GM12892 (cell line): ENCODE measurements around the gene PBX1.

Experiments used
- POLR2A ChIP-seq: IDR thresholded peaks from 2 replicates; pipeline ENCODE4 v1.6.1; 2011; ENCODE audit warnings: low read depth, low read length, control low read depth
- POLR2AphosphoS5 ChIP-seq: IDR thresholded peaks from 2 replicates; pipeline ENCODE4 v1.6.1; 2011; ENCODE audit warnings: low read depth, low read length, control low read depth
- TAF1 ChIP-seq: IDR thresholded peaks from 2 replicates; pipeline ENCODE4 v1.6.1; 2011; ENCODE audit warnings: low read depth, mild to moderate bottlenecking, control low read depth, low read length, borderline replicate concordance

DNA sequence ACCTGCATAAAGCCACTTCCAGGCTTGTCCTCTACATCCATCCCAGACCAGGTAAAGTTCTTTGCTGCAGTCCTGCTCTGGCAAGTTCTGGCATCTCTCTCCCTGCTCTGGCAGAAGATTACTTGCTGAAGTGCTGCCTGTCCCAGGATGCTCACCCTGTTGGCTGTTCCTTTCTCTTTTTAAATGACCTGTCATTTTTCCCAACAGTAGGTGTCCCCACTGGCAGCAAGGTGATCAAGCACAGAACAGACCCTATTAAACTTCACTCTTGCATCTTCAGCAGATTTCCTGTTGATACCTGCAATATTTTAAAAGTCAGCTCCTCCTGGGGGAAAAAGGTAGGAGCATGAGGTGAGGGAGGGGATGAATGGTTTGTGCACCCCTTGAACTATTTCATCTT lies 332.6 kb downstream of the PBX1 start:
- TF ChIP-seq POLR2AphosphoS5: no peak
- TF ChIP-seq POLR2A: no peak
- TF ChIP-seq TAF1: no peak
